HG03135 (cell line): ENCODE results near the gene SGTB.

Experiments
- ATAC-seq: cut with Tn5 transposase; IDR thresholded peaks from one replicate; pipeline ENCODE4 v1.9.1; 2021; ENCODE audit warnings: mild to moderate bottlenecking, moderate library complexity; ENCODE audit not compliant: unreplicated experiment

SGTB gene, protein sequence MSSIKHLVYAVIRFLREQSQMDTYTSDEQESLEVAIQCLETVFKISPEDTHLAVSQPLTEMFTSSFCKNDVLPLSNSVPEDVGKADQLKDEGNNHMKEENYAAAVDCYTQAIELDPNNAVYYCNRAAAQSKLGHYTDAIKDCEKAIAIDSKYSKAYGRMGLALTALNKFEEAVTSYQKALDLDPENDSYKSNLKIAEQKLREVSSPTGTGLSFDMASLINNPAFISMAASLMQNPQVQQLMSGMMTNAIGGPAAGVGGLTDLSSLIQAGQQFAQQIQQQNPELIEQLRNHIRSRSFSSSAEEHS

GRCh38 chr5:65721720-65722574 lies at the start of gene SGTB, which contains the start of gene NLN:
Gene SGTB (minus strand): TSS chr5:65722109. CDS start chr5:65720807, 1,302 bp downstream.
Gene NLN (plus strand): TSS chr5:65722205. CDS start chr5:65722374, 169 bp downstream.
- peak; percentile 90 for ATAC-seq

DNA sequence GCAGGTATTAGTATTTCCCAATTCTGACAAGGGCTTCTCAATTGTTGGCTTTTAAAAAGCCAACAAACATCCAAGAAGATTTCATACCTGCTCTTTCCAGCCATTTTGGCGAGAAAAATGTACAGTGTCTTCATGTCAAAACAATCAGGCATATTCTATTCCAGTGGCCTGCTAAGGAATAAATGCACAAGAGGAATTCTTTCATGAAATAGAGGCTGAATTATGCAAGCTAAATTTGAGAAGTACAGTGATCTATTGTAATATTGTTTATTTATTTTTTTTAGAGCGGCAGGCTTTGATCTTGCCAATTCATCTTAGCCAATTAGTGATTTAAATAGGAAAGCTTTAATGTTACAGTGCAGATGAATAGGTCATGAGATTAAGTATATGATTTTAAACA lies 49.4 kb upstream of the SGTB start:
- ATAC-seq, result no peak

- no peak for ATAC-seq
Measured at GRCh38 chr5:65769539-65769938, 47.6 kb upstream of the SGTB start.

GRCh38 chr5:65768723-65769346 lies 46.9 kb upstream of the SGTB start:
- ATAC-seq, result no peak

DNA sequence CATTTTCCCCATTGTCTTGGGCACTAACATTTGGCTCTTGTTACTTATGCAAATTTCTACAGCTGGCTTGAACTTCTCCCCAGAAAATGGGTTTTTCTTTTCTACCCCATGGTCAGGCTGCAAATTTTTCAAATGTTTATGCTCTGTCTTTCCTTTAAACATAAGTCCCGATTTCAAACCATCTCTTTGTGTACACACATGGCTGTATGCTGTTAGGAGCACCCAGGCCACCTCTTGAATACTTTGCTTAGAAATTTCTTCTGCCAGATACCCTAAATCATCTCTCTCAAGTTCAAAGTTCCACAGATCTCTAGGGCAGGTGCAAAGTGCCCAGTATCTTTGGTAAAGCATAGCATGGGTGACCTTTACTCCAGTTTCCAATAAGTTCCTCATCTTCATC lies 45.7 kb upstream of the SGTB start:
- ATAC-seq, result no peak

DNA sequence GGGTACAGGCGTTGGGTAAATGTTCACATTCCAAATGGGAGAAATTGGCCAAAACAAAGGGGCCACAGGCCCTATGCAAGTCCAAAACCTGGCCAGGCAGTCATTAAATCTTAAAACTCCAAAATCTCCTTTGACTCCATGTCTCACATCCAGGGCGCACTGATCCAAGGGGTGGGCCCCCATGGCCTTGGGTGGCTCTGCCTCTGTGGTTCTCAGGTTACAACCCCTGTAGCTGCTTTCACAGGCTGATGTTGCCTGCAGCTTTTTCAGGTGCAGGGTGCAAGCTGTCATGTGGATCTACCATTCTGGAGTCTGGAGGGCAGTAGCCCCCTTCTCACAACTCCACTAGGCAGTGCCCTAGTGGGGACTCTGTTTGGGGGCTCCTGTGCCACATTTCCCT lies 44.9 kb upstream of the SGTB start:
- no peak for ATAC-seq

GRCh38 chr5:65766175-65766574 lies 44.3 kb upstream of the SGTB start:
- ATAC-seq, result no peak

- ATAC-seq, result no peak
Measured at GRCh38 chr5:65765582-65765981, 43.7 kb upstream of the SGTB start.

- no peak for ATAC-seq
Measured at GRCh38 chr5:65762234-65762633, 40.3 kb upstream of the SGTB start.

- ATAC-seq, result peak; percentile 60
Measured at GRCh38 chr5:65760504-65761275, 38.8 kb upstream of the SGTB start.

- ATAC-seq, result no peak
Measured at GRCh38 chr5:65758546-65759144, 36.7 kb upstream of the SGTB start.

GRCh38 chr5:65753189-65753588 lies 31.3 kb upstream of the SGTB start:
- no peak for ATAC-seq

GRCh38 chr5:65750938-65751337 lies 29.0 kb upstream of the SGTB start:
- no peak for ATAC-seq

- no peak for ATAC-seq
Measured at GRCh38 chr5:65749956-65750355, 28.0 kb upstream of the SGTB start.

DNA sequence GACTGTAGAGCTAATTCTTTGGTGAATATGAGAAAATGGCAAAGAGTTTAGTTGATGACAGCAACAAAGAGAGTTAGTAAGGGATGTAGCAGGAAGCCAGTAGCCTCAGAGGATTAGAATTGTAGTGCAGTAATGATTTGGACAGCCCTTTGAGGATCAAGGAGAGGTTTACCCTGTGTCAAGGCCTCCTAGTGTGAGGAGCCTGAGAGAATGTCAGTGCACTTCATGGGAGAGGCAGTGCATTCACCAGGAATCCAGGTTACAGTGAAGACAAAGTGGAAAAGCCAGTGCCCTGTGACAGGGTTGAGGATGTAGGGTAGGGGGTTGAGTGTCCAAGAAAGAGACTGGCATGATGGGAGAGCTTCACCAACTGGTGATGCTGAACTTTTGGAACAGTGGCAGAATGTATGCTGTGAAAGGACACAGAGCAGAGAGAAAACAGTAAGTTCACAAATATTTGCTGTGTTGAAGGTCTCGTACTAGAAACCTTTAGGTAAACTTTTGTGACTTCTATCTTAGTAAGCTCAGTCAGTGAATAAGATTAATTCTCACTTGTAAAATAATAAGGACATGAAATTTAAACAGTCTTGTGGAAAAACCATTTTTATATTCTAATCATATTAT lies 27.4 kb upstream of the SGTB start:
- ATAC-seq, result no peak

DNA sequence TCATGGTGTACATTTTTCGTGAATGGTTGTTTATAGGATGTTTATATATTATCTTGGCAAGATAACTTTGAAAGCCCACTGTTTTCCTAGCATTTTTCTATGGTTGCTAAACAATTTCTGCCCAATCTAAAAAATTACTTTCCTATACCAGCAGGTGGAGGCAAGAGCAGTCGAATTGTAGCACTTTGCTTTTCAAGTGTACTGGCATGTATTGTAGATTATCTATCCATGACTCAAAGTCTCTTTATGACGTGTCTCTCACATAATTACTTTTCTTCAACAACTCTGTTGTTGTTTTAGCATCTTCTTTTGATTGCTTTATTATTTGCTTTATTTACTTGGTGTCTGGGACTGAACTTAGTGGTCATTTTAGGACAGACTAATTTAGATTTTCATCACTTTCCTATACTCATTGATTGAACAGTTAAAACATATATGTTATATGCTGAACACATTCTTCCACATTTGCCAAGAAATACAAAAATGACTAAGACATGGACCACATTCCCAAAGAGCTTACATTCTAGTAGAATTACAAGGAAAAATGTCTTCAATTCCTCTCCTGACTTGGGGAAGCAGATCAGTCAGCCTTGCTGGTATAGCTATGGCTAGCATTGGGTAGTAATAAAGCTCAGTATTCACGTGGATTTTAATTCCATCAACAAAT lies 20.8 kb upstream of the SGTB start:
- peak; percentile 76 for ATAC-seq

GRCh38 chr5:65739162-65739561 lies 17.3 kb upstream of the SGTB start:
- ATAC-seq, result no peak

DNA sequence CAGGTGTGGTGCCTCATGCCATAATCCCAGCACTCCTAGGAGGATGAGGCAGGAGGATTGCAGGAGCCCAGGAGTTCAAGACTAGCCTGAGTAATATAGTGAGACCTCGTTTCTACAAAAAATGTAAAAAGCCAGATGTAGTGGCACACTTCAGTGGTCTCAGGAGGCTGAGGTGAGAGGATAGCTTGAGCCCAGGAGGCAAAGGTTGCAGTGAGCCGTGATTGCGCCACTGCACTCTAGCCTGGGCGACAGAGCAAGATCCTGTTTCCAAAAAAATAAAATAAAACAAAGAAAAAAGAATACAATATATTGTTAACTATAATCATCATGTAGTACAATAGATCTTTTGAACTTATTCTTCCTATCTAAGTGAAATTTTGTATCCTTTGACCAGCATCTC lies 16.4 kb upstream of the SGTB start:
- ATAC-seq, result no peak

- ATAC-seq, result no peak
Measured at GRCh38 chr5:65737842-65738241, 15.9 kb upstream of the SGTB start.

GRCh38 chr5:65736011-65736410 lies 14.1 kb upstream of the SGTB start:
- no peak for ATAC-seq
